GM21526 (cell line): ENCODE results near the gene NCKAP5.
A peak's percentile ranks its signal among the peaks of the same experiment; 100 is the strongest.

Experiments
- ATAC-seq: cut with Tn5 transposase; IDR thresholded peaks from one replicate; pipeline ENCODE4 v1.9.1; 2021; ENCODE audit warnings: moderate library complexity; ENCODE audit not compliant: unreplicated experiment, low FRiP score

NCKAP5 gene

DNA sequence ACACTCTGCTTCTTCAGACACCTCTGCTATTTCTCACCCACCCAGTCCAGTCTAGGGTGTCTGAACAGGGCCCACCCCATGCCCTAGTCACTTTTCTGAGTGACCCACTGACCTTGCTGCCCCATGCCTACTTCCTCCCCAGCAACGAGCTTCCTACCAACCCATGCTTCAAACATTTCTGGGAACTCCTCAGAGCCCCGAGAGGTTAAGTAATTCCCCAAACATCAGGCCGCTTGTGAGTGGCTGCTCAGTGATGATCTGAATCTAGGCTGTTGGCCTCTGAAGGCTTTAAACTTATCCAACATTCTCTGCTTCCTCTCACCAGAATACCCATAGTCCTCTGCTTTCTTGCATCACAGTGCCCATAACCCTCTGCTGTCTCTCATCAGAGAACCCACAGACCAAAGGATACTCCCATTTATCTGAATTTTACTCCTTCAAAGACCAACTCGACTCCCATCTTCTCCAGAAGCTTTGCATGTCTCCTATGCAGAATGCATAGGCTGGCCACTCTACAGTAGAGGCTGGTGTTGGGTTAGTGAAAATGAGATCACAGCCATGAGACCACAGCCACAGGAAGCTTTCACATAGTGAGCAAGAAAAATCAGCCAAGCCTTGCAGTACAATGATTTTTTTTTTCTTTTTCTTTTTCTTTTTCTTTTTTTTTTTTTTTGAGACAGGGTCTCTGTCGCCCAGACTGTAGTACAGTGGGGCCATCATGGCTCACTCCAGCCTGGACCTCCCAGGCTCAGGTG is 588.7 kb downstream of the NCKAP5 start:
- no peak for ATAC-seq

DNA sequence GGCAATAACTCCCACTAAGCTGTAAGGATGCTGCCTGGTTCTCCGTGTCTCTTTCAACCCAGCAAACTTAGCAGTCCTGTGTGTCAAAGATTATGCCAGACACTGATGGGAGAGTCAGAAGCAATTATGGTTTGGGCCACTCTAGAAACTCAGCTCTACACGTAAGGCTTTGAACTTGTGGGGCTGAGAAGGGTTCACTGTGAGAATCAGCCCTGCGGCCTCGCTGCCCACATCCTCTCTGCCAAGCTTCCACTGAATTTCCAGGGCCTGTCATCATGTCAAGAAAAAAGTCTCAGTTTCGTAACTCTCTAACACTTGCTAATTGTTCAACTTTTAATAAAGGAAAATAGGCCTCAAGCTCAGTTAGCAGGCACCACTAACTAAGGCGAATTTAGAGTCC is 589.4 kb downstream of the NCKAP5 start:
- ATAC-seq: no peak

DNA sequence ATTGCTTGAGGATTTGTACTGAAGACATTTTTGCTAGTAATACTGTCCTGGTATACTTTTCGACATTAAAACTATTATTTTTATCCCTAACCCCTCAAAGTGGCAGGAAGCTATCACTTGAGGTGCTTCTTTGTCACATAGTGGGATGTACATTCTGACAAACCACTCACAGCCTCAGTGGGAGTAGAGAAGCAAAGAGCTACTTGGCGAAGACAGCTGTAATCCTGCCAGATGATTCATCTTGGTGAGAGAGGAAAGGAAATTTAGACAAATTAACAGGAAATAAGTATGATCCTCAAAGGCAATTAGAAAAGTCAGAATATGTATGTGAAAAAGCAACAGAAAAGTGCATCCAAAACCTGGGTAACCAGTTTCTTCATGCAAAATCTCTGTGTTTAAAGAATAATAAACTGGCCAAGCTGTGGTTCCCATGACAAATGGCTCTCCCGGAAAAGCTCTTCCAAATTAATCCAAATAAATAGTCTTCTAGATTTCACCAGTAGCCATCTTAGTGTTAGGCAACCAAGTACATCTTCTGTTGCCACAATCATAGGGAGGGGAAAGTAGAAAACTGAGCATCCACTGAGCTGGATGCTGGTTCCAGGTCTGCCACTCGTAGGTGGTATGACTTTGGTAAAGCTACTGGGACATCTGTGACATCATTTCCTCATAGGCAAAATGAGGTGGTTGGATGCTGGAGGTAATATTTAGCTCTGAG is 590.3 kb downstream of the NCKAP5 start:
- ATAC-seq: no peak

DNA sequence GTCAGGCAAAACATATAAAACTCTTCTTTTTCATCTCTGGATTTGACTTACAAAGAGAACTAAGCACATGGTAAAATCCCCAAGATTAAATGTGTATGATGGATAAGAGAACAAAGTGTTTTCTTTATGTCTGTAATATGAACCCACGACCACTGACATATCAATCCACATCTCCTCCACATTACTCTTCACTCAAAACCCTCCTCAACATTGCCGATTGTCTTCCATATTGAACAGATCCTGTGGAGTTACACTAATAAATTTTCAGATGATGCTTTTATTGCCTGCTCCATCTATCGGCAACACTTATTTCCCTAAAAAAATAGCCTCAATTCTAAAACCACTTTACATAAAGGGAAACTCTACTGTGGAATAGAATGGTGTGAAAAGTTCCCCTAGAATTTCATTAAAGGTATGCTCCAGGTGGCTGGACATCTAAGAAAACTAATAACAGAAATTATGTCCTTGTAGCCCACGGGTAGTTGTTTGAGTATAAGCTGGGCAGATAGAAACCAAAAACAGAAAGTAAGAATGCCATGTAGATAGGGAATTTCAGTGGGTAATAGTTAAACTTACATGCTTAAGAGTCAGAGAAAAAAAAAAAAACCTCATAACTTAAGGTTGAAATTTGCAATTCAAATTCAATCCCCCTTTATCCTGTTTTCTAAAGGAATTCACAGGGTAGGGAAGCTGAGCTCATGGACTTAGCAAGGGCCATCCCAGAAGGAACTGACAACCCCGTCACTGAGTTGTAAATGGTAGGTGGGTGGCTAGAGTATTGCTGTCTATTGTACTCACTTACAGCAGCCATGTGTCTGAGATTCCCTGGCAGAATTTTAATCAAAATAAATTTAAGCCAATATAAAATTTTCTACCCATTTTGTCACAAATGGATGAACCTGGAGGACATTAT is 592.8 kb downstream of the NCKAP5 start:
- ATAC-seq: no peak

DNA sequence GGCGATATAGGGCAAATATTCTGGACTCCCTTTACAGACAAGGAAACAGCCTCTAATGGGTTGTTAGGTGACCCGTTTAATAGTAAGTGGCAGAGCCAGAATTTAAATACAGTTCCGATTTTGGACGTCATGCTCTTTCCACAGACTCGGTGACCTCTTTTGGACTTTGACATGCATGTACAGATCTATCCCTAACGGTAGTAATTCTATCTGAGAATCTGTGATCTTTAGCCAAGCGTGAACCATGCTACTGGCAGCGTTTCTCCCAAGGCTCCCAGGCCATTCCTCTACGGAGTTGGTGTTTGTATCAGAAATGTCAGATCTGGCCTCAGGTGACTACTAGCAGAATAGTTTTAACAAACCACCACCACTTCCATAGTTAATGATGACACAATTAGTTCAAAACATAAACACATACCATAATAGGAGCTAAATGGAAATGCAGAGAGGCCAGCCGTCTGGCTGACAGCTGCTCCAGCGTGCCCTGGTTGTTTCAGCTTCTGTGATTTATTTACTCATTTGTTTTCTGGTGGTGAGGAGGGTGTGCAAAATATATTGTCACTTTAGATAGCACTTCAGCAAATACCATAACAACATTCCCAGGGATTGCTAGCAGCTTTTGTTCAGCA is 593.7 kb downstream of the NCKAP5 start:
- no peak for ATAC-seq

DNA sequence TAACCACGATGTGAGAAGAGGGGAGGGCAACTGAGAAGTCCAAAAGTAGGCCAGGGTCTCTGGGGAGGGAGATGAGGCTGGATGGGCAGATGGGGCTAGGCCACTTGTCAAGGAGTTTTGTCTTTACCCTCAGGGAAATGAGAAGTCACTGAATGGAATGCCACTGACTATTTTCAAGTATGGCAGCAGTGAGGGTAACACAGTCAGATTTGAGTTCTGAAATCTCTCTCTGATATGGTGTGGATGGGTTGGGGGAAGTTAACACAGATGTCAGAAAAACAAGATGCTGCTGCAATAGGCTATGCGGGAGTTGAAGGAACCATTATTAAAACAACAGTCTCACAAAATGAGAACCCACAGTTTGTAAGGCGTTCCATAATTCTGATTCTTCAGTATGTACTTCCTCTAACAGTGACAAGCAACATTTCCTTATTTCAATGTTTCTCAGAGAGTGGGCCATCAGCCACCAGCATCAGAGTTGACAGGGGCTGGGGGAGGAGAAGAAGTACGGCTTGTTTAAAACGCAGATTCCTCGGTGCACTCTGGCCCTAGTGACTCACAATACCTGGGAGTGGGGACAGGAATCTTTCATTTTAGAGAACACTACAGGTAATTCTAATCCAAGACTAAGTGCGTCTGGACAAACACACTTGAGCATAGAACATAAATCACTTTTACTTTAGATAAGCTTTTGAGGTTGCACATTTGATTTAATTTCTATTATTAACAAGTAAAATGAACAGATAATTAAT is 596.8 kb downstream of the NCKAP5 start:
- ATAC-seq: no peak

DNA sequence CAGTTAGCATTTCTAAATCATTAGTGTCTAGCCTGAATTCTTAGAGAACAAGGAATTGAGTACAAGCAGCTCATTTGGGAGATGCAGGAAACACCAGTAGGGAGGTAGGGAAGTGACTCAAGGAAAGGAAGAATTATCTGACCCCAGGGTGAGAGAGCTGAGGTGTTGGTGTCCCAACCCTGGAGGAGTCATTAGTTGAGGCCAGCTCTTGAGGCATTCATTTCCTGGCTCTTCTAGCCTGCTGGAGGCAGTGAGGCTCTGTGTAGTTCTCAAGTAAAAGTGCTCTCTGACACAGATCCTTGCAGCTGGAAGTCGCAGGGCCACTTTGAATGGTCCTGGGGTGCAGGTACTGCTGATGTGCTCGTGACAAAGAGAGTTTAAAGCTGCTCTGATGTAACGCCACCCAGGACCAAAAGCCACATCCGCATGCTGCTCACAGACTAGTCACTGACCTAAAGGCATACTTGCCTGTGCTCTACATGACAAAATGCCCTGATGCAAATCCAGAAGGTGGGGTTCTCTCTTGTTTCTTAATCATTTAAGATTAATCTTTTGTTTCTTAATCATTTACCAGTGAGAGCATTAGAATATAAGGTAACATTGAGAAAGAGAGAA is 598.8 kb downstream of the NCKAP5 start:
- ATAC-seq: no peak

DNA sequence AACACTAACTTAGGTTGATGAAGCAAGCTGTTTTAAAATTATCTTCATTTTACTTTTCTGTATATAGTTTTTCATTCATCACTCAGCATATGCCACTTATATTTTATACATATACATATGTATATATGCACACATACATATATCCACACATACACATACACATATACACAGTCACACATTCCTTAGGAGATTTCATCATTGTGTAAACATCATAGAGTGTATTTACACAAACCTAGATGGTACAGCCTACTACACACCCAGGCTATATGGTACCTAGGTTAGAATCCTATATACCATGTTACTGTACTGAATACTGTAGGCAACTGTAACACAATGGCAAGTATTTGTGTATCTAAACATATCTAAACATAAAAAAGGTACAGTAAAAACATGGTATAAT is 602.8 kb downstream of the NCKAP5 start:
- no peak for ATAC-seq

DNA sequence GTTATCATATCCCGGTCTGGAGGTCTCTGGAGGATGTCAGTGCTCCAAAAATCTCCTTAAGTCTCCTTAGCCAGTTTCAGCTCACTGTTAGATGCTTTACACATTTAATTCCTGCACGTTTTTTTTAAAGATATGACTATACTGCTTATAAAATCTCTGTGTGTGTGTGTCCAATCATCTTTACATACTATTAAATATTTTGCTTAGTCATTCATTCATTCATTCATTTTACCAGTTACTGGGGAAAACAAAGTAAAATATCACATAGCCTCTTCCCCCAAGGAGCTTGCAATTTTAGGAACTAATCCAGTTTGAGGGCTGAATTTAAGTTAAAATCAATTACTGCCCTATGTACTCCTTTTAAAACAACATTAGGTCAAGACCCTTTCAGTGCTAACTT is 605.1 kb downstream of the NCKAP5 start:
- ATAC-seq: no peak

DNA sequence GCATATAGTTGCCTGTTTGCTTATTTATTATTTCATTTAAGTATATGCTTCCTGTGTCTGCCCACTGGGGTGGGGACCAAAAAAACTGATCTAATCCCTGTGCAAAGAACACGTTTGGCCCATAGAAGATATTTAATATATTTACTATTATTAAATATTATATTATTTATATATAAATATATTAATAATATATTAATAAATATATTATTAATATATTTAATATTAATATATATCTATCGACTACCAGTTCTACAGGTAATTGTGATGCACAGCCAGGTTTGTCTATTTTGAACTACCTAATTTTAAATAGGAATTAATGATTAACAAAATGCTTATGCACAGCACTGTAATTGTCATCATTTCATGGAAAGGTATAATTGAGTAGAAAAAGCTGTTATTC is 609.4 kb downstream of the NCKAP5 start:
- no peak for ATAC-seq

DNA sequence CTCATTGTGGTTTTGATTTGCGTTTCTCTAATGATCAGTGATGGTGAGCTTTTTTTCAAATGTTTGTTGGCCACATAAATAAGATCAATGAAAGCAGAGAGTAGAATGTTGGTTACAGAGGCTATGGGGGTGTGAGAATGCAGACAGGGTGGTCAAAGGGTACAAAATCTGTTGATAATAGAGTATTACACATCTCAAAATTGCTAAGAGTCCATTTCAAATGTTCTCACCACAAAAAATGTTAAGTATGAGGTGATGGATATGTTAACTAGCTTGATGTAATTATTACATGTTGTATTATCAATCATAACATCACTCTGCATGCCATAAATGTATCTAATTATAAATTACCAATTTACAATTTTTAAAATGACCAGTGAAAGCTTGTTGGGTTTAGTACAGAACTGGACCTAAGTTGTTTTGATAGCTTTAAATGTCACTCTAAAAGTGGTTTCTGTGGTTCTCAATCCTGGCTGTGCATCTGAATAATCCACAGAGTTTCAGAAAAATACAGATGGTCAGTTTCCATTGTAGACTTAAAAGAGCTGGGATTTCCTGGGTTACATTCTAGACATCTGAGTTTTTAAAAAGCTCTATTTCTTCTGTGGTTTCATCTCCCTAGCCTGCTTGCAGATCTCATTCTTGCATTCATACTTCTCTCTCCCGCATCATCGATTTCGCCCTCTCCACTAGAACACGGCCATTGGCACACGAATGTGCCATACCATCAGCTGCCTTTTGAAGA is 612.2 kb downstream of the NCKAP5 start:
- ATAC-seq: no peak

DNA sequence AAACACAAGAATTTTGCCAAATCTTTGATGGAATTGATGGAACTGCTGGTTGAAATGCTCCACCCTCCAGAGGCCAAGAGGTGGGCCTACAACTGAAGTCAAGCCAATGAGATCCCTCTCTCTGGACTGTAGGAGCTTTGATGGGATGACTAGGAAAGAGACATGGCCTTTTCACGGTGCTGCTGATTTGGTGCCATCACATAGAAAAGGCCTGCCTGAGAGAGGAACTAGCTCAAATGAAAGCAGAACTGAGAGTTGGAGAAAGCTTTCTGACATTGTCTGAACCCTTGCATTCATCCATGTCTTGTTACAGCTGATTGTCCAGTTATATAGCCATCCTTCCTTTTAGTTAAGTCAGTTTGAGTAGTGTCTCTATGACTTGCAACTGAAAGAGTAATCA is 614.5 kb downstream of the NCKAP5 start:
- ATAC-seq: peak; percentile 92

DNA sequence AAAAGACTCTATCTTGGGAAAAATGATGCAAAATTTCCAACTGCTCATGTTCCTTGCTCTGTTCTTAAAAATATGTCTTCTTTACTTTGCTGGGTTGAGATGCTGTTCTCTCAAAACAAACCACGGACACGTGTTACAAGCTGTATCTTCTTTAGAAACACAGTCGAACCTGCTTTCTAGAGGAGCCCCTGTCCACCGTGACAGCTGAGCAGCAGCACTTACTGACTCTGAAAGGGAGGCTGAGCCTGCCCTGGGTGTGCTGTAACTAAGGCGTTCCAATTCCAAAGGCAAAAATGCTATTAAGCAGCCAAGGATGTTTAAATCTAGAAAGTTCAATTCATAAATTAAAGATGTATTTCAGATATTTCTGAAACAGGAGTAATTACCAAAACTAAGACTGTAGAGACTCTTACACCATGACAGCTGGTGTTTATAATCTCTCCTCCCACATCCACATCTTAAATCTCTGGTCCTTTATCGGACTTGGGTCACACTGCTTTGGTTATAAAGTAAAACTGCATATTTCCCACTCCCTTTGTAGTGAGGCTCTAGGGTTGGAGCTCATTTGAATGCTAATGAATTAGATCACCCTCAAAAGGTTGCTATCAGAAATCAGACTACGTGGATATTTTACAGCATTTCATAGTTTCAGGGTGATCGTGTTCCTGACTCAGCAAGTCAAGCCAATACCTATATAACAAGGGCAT is 617.1 kb downstream of the NCKAP5 start:
- ATAC-seq: no peak

DNA sequence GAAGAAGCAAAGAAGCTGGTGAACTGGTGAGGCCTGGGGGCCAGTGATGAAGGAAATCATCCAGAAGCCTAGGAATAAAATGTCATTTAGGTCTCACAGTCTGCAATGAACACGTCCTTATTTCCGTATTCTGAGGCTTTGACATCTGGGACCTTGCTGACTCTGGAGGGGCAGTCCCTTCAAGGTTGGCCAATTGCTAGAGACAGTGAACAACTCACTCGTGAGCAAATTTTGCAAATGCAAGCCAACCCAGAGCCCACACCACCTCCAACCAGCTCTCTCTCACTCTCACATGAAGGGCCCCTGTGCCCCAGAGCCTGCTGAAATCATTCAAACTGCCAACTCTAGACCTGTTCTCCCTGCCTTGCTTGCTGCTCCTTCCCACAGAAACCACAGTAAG is 619.2 kb downstream of the NCKAP5 start:
- no peak for ATAC-seq

DNA sequence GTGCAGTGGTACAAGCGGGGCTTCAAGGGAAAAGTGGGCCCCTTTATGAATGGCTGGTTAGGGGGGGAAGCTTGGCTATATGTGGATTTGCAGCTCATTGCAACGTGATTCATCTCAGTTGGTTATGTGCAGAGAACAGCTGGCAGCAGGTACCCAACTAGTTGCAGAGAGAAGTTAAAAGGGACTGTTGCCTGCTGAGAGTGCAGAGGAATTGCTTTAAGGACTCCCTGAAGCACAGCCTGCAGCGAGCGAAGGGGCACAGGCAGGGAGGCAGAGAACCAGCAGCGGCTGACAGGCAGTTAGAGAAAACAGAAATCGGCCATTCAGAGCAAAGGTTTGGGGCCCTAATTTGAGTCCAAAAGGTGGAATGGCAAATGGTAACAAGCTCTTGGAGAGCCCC is 620.1 kb downstream of the NCKAP5 start:
- no peak for ATAC-seq

DNA sequence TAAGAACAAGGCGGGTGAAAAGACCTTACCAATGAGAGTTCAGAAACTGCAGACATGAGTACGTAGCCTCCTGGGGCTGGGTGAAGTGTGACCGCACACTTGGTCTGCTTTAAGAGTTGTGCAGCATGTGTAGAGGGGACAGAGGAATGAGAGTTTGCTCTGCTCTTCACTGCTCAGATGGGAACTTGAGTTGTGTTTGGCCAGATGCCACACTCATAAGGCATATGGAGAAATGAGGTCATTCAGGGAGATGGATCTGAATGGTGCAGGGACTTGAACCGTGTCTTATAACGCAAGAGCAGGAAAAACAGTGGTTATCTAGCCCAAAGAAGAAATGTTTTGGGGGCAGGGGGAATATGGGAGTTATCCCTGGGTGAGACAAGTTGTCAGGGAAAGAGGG is 624.4 kb downstream of the NCKAP5 start:
- ATAC-seq: no peak

DNA sequence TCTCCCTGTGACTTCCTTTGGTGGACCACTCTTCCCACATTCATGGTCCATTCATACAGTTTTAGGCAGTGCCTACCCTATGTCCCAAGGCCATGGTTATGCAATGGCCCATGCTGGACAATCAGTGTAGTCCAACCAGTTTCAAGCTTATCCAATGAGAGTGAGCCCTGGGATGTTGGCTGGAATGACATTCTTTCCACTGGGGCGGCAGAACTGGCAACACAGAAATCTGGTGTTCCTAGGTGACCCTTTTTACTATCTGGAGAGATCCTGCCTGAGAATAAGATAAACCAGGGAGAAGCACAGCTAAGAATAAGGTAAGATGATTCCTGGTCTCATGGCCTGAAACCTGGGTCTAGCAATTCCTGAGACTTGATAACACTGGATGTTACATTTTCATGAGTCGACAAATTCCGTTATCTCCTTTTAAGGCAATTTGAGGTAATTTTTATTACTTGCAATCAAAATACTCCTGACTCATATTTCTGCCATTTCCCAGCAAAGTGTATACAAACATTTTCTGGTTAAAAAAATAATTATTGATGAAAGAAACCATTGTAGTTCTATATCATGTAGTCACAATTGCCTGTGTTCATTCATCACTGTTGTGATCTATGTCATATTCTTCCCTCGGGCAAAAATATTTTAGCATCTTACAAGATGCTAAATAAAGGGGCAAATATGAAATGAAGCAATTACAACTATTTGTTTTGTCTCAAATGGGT is 626.8 kb downstream of the NCKAP5 start:
- ATAC-seq: no peak

DNA sequence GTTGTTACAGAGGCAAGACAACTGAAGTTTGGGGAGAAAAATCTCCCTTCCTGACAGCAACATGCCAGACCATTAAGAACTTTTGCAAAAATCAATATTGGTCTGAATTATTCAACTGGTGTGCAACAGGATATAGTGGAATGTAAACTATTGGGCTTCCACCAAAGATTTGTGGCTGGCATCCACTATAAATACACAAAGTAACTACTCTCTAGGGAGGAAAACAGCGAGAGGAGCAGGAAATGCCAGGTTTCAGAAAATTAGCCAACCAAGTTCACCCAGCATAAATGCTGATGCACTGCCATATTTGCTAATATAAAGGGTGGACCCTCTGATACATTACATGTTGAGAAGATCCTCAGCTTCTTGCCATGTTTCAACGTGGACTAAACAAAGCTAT is 630.6 kb downstream of the NCKAP5 start:
- ATAC-seq: no peak
